ENCODE results near the gene MAPKAP1. TPM values are rescaled to one million over a fixed set of nuclear protein-coding genes. Genes with fewer than 3 reads are reported as not detected.
A peak's percentile ranks its signal among the peaks of the same experiment; 100 is the strongest.

Gene MAPKAP1
- total and polyA plus RNA-seq, 2 of the 13 experiments (the other 11 are each of a cell fraction or from before 2014, with no cell fraction given) = 45.0 to 64.3 TPM

DNA sequence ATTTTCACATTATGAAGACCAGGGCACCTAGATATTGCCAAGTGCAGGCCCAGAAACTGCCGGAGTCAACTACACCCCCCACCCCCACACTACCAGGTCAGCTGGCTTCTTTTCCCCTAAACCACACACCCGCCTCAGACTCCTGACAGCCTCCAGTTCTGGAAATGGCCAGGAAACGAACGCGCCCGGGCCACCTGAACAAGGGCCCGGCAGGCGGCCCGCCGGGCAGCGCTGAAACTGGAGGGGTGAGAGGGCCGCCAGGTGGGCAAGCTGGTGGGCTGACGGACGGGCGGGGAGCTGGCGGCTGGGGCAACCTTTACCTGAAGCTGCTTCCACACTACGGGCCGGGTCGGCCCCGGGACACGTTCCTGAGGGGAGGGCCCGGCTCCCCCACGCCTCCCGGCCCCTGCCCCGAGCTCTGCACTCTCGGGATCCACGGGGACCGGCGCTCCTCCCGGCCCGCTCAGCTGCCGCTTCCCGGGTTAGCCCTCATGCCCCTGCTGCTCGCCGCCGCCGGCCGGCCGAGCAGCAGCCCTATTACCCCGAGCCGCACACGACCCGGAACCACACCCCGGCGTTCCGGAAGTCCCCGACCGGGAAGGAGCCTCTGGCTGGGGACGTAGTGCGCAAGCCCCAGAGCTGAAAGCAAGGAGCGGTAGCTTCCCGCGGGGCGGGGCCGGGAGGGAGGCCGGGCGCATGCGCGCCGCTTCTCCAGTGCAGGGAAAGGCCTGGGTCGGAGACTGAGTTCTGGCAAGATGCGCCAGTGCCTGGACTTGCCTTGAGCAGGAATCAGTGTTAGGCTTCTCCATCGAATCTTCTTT, at the start of gene MAPKAP1 (continued):
- no peak for TF ChIP-seq BHLHE40 (IDR thresholded peaks at IDR 0.05; ENCODE audit: low read length)
- no peak for TF ChIP-seq ZFP36 (IDR thresholded peaks at IDR 0.05; ENCODE audit: borderline replicate concordance, low read depth, low read length, partially characterized antibody)
- TF ChIP-seq, protein P1, sequence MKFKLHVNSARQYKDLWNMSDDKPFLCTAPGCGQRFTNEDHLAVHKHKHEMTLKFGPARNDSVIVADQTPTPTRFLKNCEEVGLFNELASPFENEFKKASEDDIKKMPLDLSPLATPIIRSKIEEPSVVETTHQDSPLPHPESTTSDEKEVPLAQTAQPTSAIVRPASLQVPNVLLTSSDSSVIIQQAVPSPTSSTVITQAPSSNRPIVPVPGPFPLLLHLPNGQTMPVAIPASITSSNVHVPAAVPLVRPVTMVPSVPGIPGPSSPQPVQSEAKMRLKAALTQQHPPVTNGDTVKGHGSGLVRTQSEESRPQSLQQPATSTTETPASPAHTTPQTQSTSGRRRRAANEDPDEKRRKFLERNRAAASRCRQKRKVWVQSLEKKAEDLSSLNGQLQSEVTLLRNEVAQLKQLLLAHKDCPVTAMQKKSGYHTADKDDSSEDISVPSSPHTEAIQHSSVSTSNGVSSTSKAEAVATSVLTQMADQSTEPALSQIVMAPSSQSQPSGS (CRISPR knock-in tag; IDR thresholded peaks at IDR 0.05) = peak; percentile 68; the same call in 1 of the 2 replicates
- no peak for TF ChIP-seq SMYD3 (CRISPR knock-in tag; IDR thresholded peaks at IDR 0.05)
- TF ChIP-seq, protein P2, sequence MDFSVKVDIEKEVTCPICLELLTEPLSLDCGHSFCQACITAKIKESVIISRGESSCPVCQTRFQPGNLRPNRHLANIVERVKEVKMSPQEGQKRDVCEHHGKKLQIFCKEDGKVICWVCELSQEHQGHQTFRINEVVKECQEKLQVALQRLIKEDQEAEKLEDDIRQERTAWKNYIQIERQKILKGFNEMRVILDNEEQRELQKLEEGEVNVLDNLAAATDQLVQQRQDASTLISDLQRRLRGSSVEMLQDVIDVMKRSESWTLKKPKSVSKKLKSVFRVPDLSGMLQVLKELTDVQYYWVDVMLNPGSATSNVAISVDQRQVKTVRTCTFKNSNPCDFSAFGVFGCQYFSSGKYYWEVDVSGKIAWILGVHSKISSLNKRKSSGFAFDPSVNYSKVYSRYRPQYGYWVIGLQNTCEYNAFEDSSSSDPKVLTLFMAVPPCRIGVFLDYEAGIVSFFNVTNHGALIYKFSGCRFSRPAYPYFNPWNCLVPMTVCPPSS (IDR thresholded peaks at IDR 0.05) = no peak
- no peak for TF ChIP-seq NKX3-1 (CRISPR knock-in tag; IDR thresholded peaks at IDR 0.05)
- TF ChIP-seq, protein P3, sequence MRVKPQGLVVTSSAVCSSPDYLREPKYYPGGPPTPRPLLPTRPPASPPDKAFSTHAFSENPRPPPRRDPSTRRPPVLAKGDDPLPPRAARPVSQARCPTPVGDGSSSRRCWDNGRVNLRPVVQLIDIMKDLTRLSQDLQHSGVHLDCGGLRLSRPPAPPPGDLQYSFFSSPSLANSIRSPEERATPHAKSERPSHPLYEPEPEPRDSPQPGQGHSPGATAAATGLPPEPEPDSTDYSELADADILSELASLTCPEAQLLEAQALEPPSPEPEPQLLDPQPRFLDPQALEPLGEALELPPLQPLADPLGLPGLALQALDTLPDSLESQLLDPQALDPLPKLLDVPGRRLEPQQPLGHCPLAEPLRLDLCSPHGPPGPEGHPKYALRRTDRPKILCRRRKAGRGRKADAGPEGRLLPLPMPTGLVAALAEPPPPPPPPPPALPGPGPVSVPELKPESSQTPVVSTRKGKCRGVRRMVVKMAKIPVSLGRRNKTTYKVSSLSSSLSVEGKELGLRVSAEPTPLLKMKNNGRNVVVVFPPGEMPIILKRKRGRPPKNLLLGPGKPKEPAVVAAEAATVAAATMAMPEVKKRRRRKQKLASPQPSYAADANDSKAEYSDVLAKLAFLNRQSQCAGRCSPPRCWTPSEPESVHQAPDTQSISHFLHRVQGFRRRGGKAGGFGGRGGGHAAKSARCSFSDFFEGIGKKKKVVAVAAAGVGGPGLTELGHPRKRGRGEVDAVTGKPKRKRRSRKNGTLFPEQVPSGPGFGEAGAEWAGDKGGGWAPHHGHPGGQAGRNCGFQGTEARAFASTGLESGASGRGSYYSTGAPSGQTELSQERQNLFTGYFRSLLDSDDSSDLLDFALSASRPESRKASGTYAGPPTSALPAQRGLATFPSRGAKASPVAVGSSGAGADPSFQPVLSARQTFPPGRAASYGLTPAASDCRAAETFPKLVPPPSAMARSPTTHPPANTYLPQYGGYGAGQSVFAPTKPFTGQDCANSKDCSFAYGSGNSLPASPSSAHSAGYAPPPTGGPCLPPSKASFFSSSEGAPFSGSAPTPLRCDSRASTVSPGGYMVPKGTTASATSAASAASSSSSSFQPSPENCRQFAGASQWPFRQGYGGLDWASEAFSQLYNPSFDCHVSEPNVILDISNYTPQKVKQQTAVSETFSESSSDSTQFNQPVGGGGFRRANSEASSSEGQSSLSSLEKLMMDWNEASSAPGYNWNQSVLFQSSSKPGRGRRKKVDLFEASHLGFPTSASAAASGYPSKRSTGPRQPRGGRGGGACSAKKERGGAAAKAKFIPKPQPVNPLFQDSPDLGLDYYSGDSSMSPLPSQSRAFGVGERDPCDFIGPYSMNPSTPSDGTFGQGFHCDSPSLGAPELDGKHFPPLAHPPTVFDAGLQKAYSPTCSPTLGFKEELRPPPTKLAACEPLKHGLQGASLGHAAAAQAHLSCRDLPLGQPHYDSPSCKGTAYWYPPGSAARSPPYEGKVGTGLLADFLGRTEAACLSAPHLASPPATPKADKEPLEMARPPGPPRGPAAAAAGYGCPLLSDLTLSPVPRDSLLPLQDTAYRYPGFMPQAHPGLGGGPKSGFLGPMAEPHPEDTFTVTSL (CRISPR knock-in tag; IDR thresholded peaks at IDR 0.05; ENCODE audit: borderline replicate concordance) = no peak
- TF ChIP-seq ADNP (CRISPR knock-in tag; IDR thresholded peaks at IDR 0.05) = no peak
- TF ChIP-seq TEAD2 (CRISPR knock-in tag; IDR thresholded peaks at IDR 0.05) = no peak
- TF ChIP-seq DMAP1 (CRISPR knock-in tag; IDR thresholded peaks at IDR 0.05) = no peak; the same call in 1 of the 2 replicates
- TF ChIP-seq ZSCAN22 (CRISPR knock-in tag; IDR thresholded peaks at IDR 0.05) = no peak
- no peak for TF ChIP-seq SIN3B (IDR thresholded peaks at IDR 0.05; ENCODE audit: low read length)
- peak; percentile 47; the same call in 1 of the 2 replicates for TF ChIP-seq ZNF772 (CRISPR knock-in tag; IDR thresholded peaks at IDR 0.05)
- TF ChIP-seq ZNF382 (CRISPR knock-in tag; IDR thresholded peaks at IDR 0.05; ENCODE audit: borderline replicate concordance) = no peak
- TF ChIP-seq, protein P4, sequence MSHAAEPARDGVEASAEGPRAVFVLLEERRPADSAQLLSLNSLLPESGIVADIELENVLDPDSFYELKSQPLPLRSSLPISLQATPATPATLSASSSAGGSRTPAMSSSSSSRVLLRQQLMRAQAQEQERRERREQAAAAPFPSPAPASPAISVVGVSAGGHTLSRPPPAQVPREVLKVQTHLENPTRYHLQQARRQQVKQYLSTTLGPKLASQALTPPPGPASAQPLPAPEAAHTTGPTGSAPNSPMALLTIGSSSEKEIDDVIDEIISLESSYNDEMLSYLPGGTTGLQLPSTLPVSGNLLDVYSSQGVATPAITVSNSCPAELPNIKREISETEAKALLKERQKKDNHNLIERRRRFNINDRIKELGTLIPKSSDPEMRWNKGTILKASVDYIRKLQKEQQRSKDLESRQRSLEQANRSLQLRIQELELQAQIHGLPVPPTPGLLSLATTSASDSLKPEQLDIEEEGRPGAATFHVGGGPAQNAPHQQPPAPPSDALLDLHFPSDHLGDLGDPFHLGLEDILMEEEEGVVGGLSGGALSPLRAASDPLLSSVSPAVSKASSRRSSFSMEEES (CRISPR knock-in tag; IDR thresholded peaks at IDR 0.05) = 0 out of 2 replicates have a peak, but pooled peaks have one; percentile 38
- peak; percentile 93 for TF ChIP-seq MAZ (IDR thresholded peaks at IDR 0.05; ENCODE audit: borderline replicate concordance, low read depth, low read length)
- TF ChIP-seq MAZ (CRISPR knock-in tag; IDR thresholded peaks at IDR 0.05; ENCODE audit: low read depth) = peak; percentile 82
- no peak for TF ChIP-seq TEAD3 (CRISPR knock-in tag; optimal IDR thresholded peaks at IDR 0.05; ENCODE audit: borderline replicate concordance)
- no peak for TF ChIP-seq ZZZ3 (CRISPR knock-in tag; IDR thresholded peaks at IDR 0.05; ENCODE audit: borderline replicate concordance)
- TF ChIP-seq ZMAT5 (CRISPR knock-in tag; IDR thresholded peaks at IDR 0.05; ENCODE audit: borderline replicate concordance, low read depth) = no peak

All from HepG2 (cell line).